HG03280 (cell line): ENCODE results near the gene F5.

Source experiments
- ATAC-seq: cut with Tn5 transposase; IDR thresholded peaks from one replicate; pipeline ENCODE4 v1.9.1; 2021; ENCODE audit warnings: mild to moderate bottlenecking, moderate library complexity; ENCODE audit not compliant: unreplicated experiment

The F5 gene

GRCh38 chr1:169588785-169589485 lies 2.7 kb upstream of the F5 start:
- ATAC-seq = no peak

DNA sequence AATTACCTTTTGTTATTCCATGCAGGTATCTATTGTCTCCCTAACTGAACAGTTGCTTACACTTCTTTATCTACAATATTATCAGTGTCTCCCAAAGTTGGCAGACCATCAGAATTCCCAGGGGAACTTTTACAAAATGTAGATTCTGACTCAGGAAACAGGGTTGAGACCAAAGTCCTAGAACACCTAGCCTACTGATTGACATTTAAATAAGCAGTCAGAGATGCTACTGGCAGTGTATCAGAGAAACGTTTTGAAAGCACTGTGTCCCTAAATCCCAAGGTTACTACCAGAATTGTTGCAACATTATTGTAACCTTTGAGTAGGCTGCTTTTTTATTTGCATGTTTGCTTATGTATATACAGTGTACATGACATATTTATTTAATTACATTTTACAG lies 1.8 kb upstream of the F5 start:
- no peak for ATAC-seq

DNA sequence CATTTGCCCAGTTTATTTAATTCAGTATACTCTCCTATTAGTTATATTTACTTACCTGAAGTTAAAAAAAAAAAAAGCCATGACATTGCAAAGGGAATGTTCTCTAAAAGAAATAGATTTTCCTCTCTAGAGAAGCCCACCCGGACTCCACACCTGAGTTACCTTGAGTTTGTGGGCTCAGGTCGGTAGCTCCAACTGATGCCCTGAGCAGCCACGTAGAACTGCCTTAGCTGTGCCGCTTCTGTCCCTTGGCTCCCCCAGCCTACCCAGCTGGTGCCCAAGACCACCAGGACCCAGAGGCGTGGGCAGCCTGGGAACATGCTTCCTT lies 250 bp downstream of the F5 start:
- ATAC-seq = no peak

DNA sequence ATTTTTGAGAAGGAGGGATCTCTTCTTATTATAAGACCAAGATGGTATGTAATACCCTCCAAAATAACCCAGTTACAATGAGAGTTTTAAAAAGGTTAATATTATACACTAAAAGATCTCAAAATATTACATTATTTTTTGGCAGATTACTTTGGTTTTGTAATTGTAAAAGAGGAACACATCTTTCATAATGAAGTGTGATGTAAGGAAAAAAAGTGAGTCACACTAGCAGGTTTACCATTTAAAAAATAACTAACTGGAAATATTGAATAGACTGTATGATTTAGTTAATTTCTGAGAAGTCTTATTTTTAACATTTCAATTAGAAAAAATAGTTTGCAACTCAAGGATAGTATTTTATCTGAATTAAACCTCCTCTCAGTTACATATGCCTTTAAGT lies 1.1 kb downstream of the F5 start:
- no peak for ATAC-seq

DNA sequence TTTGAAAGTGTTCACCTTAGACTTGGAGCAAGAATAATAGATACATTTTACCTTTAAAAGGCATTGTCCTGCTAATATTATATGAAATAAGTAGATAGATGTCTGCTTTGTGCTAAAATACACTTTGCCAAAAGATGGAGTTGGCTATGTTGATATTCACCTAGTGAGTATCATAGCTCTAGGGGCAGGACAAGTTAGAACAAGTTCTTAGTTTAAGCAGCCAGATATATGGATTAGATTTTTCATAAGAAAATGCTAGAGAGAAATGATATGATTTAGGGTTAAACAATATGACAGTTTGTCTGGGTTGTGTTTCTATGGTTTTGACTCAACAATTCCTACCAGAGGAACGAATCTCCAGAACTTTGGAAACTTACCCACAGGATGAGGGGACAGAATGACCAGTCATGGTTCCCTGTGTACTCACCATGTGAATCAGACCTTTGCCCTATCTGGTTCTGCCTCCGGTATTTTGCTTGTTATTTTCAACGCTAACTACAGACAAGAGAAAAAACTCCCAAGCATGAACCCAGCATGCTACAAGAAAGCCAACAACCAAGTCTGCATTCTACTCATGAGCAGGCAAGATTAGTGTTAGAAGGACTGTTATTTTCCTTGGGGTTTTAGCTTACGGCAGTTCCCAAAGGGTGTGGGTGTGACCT lies 1.7 kb downstream of the F5 start:
- no peak for ATAC-seq

DNA sequence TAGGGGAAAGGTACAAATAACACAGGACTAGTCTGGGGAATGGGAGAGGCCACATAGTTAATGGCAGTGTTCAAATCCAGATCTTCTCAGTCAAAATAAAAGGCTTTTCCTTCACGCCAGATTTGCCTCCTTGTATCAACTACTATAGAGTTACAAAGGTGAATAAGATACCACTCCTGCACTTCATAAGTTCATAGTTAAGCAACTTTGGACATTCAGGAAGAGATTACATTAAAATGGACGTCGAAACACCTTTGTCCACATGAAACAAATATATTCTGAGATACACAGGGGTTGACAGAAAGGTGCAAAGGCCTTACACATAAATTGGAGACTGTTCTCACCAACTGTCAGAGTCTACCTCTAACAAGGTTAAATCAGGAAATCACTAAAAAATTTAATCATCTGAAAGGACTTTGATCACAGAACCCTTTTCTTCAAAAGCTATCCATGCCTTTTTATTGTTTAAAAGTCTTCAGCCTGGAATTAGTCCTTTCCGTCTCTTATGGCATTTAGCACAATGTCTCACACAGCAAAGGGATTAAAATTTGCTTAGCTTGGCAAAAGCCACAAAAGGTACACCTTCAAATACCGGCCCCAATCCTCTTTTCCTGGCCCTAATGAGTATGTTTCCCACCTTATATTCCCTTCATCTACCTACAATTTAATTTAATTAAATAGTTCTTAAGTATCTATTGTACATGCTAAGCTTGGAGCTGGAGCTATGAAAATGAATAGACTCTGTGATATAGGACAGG lies 8.1 kb downstream of the F5 start:
- ATAC-seq = no peak

DNA sequence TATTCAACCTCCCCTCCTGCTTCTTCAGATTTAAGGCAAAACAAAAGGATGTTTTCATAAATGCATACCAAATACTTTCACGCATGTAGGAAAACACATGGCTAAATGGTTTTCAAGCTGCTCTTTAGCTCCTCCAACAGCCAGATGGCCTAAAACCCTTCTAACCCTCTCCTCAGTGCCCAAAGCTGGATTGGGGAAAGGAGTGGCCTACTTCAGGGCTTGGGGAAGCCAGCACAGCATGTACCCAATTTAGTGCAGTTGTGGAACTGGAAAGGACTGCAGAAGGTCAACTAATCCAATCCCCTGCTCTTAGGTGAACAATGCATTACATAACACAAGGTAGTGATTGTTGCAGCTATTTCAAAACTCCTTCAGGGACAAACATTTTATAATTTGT lies 9.3 kb downstream of the F5 start:
- ATAC-seq = no peak

GRCh38 chr1:169576241-169576934 lies 9.9 kb downstream of the F5 start:
- no peak for ATAC-seq

GRCh38 chr1:169574336-169574735 lies 11.9 kb downstream of the F5 start:
- no peak for ATAC-seq

DNA sequence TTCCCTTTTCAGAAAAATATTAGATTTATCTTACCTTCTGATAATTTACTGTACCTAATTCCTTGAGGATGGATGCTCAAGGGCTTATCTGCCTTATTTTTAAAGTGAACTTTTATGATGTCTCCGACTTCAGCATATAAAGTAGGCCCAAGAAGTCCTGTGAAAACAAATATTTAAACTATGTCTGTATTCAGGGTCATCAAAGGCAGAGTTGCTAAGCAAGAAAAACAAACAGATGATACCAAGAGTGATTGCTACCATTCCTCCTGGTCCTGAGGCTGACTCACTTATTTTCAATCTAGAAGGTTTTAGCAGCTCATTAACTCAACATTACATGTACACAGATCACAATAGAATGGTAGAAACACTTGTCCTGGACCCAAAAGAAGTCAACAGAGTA lies 14.1 kb downstream of the F5 start:
- ATAC-seq = no peak

- no peak for ATAC-seq
Measured at GRCh38 chr1:169571450-169571849, 14.8 kb downstream of the F5 start.

- ATAC-seq = no peak
Measured at GRCh38 chr1:169570172-169570574, 16.1 kb downstream of the F5 start.

DNA sequence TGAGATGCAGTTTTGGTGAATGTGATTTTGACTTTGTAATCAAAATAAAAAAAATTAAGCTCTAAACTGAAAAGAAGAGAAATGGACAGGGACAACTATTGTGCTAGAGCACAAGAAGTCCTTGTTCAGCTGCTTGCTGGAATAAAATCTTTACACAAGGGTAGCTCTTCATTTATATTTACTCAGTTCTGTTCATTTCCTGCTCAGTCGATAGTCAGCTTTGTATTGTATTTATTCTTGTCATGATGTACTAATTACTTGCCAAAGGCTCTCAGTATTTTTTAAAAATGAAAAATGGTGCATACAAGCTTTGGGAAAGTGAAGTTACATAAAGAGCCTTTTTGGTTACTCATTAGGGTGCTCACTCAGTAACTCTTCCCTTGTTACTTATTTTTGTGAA lies 17.8 kb downstream of the F5 start:
- no peak for ATAC-seq

DNA sequence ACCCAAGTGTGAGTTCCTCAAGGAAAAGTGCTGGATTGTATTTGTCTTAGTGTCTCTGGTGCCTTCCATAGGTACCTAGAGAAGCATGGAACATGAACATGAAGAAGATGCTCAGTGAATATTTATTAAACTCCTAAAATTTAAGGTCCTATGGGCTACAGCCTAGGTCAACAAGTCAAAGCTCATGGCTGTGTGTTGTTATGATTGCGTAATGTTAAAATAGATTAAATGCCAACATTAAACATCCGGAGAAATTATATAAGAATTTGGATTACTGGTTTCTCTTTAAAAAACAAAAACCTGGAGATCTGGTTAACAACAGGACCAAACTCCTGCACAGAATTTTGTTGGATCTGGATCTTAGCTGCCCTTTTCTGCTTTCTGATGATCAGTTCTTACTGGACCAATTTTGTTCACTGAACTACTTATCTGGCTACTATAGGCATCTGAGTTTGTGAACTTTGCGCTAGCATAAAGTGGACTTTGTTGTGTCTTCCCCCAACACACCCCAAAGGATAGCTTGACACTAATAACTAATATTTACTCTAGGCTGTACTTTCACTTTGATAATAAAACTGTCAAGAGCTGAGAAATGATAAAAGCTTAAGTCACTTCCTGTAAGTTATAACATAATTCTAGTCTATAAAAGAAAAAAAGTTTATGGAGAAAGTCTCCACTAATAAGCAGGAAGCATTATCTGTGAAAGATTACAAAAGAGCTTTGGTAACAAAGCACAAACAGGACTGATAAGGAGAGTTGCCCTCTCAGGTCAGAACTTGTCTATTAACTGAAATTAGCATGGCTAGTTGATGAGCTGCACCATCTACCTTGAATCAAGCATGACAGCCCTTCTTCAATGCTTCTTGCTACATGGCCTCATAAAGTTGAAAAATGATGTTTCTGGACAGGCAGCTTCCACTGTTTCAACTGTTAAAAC lies 20.7 kb downstream of the F5 start:
- no peak for ATAC-seq

GRCh38 chr1:169563650-169564049 lies 22.6 kb downstream of the F5 start:
- no peak for ATAC-seq

GRCh38 chr1:169563019-169563615 lies 23.2 kb downstream of the F5 start:
- ATAC-seq = no peak

- no peak for ATAC-seq
Measured at GRCh38 chr1:169561692-169562091, 24.6 kb downstream of the F5 start.

DNA sequence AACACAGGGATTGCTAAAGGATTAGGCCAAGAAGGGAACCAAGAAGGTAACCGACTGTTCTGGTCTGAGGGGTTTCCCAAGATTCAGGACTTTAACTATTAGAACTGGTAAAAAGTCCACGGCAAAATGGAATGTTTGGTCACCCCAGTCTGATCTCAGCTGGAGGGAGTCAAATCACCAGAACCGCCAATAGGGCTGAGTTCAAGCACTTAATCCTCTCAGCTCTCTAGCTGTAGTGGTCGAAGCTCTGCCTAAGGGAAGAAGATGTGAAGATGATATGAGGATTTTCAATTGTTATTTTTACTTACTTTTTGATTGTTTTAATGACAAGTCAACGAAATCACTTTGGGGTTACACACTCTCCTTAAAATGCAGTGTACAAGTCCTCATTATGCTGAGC lies 29.1 kb downstream of the F5 start:
- no peak for ATAC-seq

DNA sequence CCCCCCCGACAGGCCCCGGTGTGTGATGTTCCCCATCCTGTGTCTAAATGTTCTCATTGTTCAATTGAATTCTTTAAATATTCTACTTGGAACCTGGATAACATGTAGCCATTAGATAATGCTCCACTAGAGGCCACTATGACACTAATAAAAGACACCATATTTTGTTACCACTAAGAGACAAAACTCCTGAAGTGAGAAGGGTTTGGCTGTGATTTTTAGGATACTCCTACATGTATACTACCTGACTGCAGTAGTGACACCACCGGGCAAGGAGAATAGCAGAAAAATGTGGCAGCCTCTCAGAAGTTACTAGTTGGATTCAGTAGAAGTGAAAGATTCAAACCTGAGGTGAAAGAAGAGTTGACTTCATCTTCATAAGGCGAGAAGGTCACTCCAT lies 36.0 kb downstream of the F5 start:
- peak; percentile 65 for ATAC-seq

DNA sequence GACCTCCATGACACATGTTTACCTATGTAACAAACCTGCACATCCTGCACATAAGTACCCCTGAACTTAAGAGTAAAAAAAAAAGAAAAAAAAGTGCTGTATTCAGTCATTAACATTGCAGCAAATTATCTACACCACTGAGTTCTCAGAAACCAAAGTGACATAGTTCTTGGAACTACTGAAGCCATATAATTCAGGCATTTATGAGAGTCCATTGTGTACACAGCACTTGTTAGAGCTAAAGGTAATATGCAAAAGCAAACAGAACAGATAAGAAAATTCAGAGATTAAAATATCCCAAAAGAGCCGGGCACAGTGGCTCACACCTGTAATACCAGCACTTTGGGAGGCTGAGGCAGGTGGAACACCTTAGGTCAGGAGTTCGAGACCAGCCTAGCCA lies 38.0 kb downstream of the F5 start:
- ATAC-seq = no peak
